ENCODE data around the gene CXCR1. TPM values are rescaled to one million over a fixed set of nuclear protein-coding genes. Genes with fewer than 3 reads are reported as not detected.
A peak's percentile ranks its signal among the peaks of the same experiment; 100 is the strongest.

Gene CXCR1
- total and polyA plus RNA-seq, 9 of the 15 experiments (the other 6 are each of a cell fraction or from before 2014, with no cell fraction given), result not detected

- Histone ChIP-seq H3K4me1 (replicated peaks in 1 of 2; ENCODE audit: control insufficient read depth in 2 of 2, insufficient read depth in 2 of 2, low read length in 2 of 2) (no peaks in the 10 kb centered on the region; a peak in 2 of 5 replicates), H3K4me3 (no peak overlapping the region), H3K9me3 (replicated peaks; ENCODE audit: control insufficient read depth, insufficient read depth, low read depth, low read length) (no peaks in the 10 kb centered on the region), H4K20me1 (replicated peaks; ENCODE audit: control insufficient read depth, insufficient read depth, low read length) (no peaks in the 10 kb centered on the region), H3K79me2 (ENCODE audit: control insufficient read depth, insufficient read depth, low read length) (no peaks in the 10 kb centered on the region), H3K27ac (ENCODE audit: extremely low read depth, low read depth, low read length) (no peak overlapping the region), H3K9me1 (ENCODE audit: control insufficient read depth, insufficient read depth, low read length) (no peaks in the 10 kb centered on the region), H3K4me2 (ENCODE audit: insufficient read depth, low read length) (no peak overlapping the region), H3K9ac (ENCODE audit: insufficient read depth in 1 of 2, low read depth in 2 of 2, low read length in 2 of 2) (no peak overlapping the region), H3K27me3 (ENCODE audit: control insufficient read depth in 2 of 2, insufficient read depth in 2 of 2, low read length in 2 of 2) (peaks cover 6 to 7% of the 10 kb centered on the region in 2 experiments; a peak in 4 of 5 replicates), H3K36me3 (ENCODE audit: control insufficient read depth, insufficient read depth, low read length) (no peaks in the 10 kb centered on the region), H2AFZ (ENCODE audit: low read depth, low read length) (no peak overlapping the region)
- BruUV-seq (replicated peaks), result no TSS peak
- ATAC-seq (no peak), FAIRE-seq (no peak), DNase-seq (ENCODE audit: extremely low read depth in 1 of 4, low spot score in 3 of 4) (no peak)
- intact Hi-C loops (cut with micrococcal nuclease) (loop anchor here (5.0 kb wide), 2 partner anchors 87 to 677 kb away; no protein-coding TSS in a partner anchor), in situ Hi-C loops (cut with MboI) (loop anchor here (5.0 kb wide), 1 partner anchor 87 kb away; no protein-coding TSS in a partner anchor)
- CTCF ChIA-PET (ENCODE audit: low intra/inter-chr PET ratio), result interaction anchor here (0.9 to 1.5 kb wide), 2 partner anchors 88 to 677 kb away, joined by 3 read pairs; no protein-coding TSS in a partner anchor
- TF ChIP-seq RFX1 (IDR thresholded peaks at IDR 0.05) (peak; percentile 50), ZNF589 (CRISPR knock-in tag; IDR thresholded peaks at IDR 0.05; ENCODE audit: low read depth) (no peak)
- WGBS (ENCODE audit: insufficient coverage, low coverage, missing lambda C conversion rate), result 4% methylated on average over 5 of the region's 5 CpGs
- POLR2A ChIA-PET, result interaction anchor here (1.1 to 2.4 kb wide), 2 partner anchors 12 to 18 kb away, joined by 3 to 8 read pairs; no protein-coding TSS in a partner anchor
Observed at GRCh38 chr2:218169757-218170546, 3.2 kb upstream of the CXCR1 start.
